Loucy (cell line): Measurements from ENCODE around the gene DNAJB6.

Experiments
- H2AFZ ChIP-seq: fragments of 200-600 bp; sonication (generic); 2 replicates; pipeline ENCODE4 v1.6.0; 2016; ENCODE audit warnings: antibody characterized with exemption, mild to moderate bottlenecking, low read length, moderate library complexity
- H3F3A ChIP-seq: fragments of 200-600 bp; 2 replicates; pipeline ENCODE4 v1.6.0; 2016; ENCODE audit warnings: antibody characterized with exemption, low read depth, mild to moderate bottlenecking
- H3K27me3 ChIP-seq: fragments of 200-600 bp; sonication (generic); 2 replicates; pipeline ENCODE4 v1.6.1; 2014; ENCODE audit warnings: low read length, mild to moderate bottlenecking; ENCODE audit not compliant: insufficient read depth, poor library complexity, severe bottlenecking
- H3K36me3 ChIP-seq: fragments of 200-600 bp; sonication (generic); 2 replicates; pipeline ENCODE4 v1.6.1; 2016; ENCODE audit warnings: low read length; ENCODE audit not compliant: insufficient read depth
- H3K4me1 ChIP-seq: fragments of 200-600 bp; sonication (generic); 2 replicates; pipeline ENCODE4 v1.5.1; 2014; ENCODE audit warnings: low read length, mild to moderate bottlenecking; ENCODE audit not compliant: insufficient read depth, poor library complexity, severe bottlenecking
- H3K4me2 ChIP-seq: fragments of 200-600 bp; sonication (generic); 2 replicates; pipeline ENCODE4 v1.6.0; 2014; ENCODE audit warnings: antibody characterized with exemption, low read length, low read depth, mild to moderate bottlenecking; ENCODE audit not compliant: poor library complexity, severe bottlenecking
- H3K4me3 ChIP-seq: fragments of 200-600 bp; sonication (generic); 2 replicates; pipeline ENCODE4 v1.5.1; 2014; ENCODE audit warnings: low read length, mild to moderate bottlenecking, mixed read lengths; ENCODE audit not compliant: poor library complexity, severe bottlenecking
- H3K79me2 ChIP-seq: fragments of 200-600 bp; sonication (generic); 2 replicates; pipeline ENCODE4 v1.6.1; 2014; ENCODE audit warnings: low read length; ENCODE audit not compliant: insufficient read depth
- H3K9ac ChIP-seq: fragments of 200-600 bp; sonication (generic); 2 replicates; pipeline ENCODE4 v1.6.0; 2014; ENCODE audit warnings: mild to moderate bottlenecking, low read depth, low read length, moderate library complexity; ENCODE audit not compliant: poor library complexity, severe bottlenecking
- H3K9me2 ChIP-seq: fragments of 200-600 bp; sonication (generic); replicated peaks from 2 replicates; pipeline ENCODE4 v1.6.1; 2016; ENCODE audit warnings: low read depth, low read length, mixed read lengths
- H3K9me3 ChIP-seq: fragments of 200-600 bp; sonication (generic); 2 replicates; pipeline ENCODE4 v1.6.1; 2014; ENCODE audit warnings: mild to moderate bottlenecking, antibody characterized with exemption, low read length, low read depth; ENCODE audit not compliant: insufficient read depth
- H4K20me1 ChIP-seq: fragments of 200-600 bp; sonication (generic); 2 replicates; pipeline ENCODE4 v1.6.0; 2014; ENCODE audit warnings: antibody characterized with exemption, low read length, mild to moderate bottlenecking; ENCODE audit not compliant: insufficient read depth, poor library complexity, severe bottlenecking
- EZH2phosphoT487 ChIP-seq: fragments of 200-600 bp; IDR thresholded peaks from 2 replicates; pipeline ENCODE4 v1.6.1; 2018; ENCODE audit warnings: antibody characterized with exemption, mild to moderate bottlenecking, moderate library complexity, borderline replicate concordance
- TF ChIP-seq, protein P1 (sequence below): fragments of 200-600 bp; sonication (generic); conservative IDR thresholded peaks from 2 replicates; pipeline ENCODE4 v1.5.1; 2014; ENCODE audit warnings: mild to moderate bottlenecking, antibody characterized with exemption, low read length

DNAJB6 gene

DNA sequence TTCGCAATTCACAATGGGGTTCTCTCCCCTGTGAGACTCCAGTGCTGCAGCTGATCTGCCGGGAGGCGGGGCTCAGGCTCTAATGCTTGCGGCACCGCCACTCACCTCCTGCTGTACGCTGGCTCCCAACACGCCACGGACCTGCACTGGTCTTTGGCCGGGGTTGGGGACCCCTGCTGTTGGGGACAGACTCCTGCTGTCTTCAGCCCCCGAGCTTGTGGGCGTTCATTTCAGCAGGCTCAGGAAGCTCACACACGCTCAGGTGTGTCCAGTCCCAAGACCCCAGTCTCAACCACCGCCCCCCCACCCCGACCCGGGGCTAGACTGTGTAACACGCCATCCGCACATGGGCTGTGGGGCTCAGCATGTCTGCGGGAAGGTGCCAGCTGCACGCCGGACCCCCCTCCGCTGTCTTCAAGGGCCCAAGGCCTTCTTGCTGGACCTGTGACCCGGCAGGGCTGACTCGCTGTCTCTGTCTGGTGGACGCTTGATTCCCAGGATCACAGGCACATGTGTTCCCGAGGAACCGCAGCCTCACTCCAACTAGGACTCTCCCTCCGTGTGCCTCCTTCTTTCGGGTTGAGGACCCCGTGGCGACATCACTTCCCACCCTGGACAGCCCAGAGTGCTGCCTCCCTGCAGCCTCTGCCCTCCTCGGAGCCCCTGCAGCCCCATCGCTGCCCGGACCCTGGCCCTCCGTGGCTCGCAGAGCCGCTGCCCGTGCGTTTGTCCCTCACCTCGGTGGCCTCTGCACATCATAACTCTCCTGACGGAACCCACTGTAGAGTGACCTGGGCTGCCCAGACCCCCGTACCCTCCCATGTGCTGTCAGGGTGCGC lies 106.4 kb downstream of the DNAJB6 start:
- Histone ChIP-seq H2AFZ (no peak overlapping the region), H3K4me2 (no peak overlapping the region), H3K9me2 (no peaks in the 10 kb centered on the region), H3K27me3 (no peaks in the 10 kb centered on the region), H3K4me3 (no peak overlapping the region), H3K9ac (no peak overlapping the region), H4K20me1 (no peaks in the 10 kb centered on the region), H3K4me1 (no peaks in the 10 kb centered on the region), H3F3A (no peaks in the 10 kb centered on the region), H3K9me3 (peaks cover 8% of the 10 kb centered on the region; the same call in 1 of the 2 replicates), H3K36me3 (no peaks in the 10 kb centered on the region), H3K79me2 (no peaks in the 10 kb centered on the region)
- TF ChIP-seq EZH2phosphoT487: no peak
- TF ChIP-seq, protein P1, sequence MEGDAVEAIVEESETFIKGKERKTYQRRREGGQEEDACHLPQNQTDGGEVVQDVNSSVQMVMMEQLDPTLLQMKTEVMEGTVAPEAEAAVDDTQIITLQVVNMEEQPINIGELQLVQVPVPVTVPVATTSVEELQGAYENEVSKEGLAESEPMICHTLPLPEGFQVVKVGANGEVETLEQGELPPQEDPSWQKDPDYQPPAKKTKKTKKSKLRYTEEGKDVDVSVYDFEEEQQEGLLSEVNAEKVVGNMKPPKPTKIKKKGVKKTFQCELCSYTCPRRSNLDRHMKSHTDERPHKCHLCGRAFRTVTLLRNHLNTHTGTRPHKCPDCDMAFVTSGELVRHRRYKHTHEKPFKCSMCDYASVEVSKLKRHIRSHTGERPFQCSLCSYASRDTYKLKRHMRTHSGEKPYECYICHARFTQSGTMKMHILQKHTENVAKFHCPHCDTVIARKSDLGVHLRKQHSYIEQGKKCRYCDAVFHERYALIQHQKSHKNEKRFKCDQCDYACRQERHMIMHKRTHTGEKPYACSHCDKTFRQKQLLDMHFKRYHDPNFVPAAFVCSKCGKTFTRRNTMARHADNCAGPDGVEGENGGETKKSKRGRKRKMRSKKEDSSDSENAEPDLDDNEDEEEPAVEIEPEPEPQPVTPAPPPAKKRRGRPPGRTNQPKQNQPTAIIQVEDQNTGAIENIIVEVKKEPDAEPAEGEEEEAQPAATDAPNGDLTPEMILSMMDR: no peak

DNA sequence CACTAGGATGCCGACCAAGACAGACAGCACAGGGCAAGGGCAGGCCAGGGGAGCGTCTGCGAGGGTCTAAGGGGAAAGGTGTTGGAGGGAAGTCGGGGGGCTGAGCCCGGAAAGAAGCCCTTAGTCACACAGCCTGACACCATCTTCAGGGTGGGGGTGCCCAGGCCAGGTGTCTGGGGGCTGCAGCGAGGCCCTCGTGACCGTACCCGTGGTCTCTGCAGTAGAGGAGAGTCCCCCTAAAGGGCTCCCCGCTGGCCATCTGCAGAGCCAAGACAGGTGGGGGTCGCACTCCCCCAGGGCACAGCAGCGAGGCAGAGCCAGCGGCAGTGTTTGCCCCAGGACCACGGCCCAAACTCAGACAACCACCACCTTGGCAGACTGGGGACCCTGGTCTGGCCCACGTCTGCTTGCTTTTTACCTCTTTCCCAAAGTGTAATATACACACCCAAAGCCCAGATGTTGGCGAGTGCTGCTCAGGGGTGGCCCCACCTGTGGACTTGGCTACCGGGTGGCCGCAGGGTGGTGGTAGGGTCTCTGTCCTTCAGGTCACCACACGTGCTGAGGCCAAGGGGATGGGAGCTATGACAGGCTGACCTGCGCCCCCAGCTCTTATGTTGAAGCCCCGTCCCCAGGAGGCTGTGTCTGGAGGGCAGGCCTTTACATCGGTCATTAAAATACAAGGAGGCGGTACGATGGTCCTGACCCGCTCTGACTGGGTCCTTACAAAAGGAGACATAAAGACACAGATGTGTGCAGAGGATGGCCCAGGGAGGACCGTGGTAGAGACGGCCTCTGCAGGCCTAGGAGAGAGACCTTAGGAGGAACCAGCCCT lies 107.4 kb downstream of the DNAJB6 start:
- TF ChIP-seq EZH2phosphoT487: no peak
- TF ChIP-seq, protein P1: no peak
- no peaks in the 10 kb centered on the region for H3K27me3 ChIP-seq
- no peaks in the 10 kb centered on the region for H4K20me1 ChIP-seq
- H3K36me3 ChIP-seq: no peaks in the 10 kb centered on the region
- no peak overlapping the region for H3K9ac ChIP-seq
- no peaks in the 10 kb centered on the region for H3K4me1 ChIP-seq
- no peaks in the 10 kb centered on the region for H3K9me2 ChIP-seq
- H3F3A ChIP-seq: no peaks in the 10 kb centered on the region
- H2AFZ ChIP-seq: no peak overlapping the region
- no peak overlapping the region for H3K4me2 ChIP-seq
- peaks cover 8% of the 10 kb centered on the region; the same call in 1 of the 2 replicates for H3K9me3 ChIP-seq
- no peak overlapping the region for H3K4me3 ChIP-seq
- no peaks in the 10 kb centered on the region for H3K79me2 ChIP-seq

DNA sequence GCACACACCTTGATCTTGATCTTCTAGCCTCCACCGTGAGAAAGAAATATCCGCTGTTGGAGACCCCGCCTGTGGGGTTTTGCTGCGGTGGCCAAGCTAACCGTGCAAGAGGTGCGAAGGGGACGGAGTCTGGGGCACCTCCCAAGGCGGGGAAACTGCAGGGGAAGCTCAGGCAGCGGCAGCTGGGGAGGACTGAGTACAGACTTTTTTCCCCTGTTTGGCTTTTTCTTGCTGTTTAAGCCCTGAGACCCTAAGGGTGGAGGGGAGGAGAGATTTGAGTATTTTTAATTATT lies 108.0 kb downstream of the DNAJB6 start:
- peaks cover 8% of the 10 kb centered on the region; the same call in 1 of the 2 replicates for H3K9me3 ChIP-seq
- TF ChIP-seq EZH2phosphoT487: no peak
- TF ChIP-seq, protein P1: no peak
- no peak overlapping the region for H2AFZ ChIP-seq
- H3K9me2 ChIP-seq: no peaks in the 10 kb centered on the region
- H4K20me1 ChIP-seq: no peaks in the 10 kb centered on the region
- H3K79me2 ChIP-seq: no peaks in the 10 kb centered on the region
- H3K4me2 ChIP-seq: no peak overlapping the region
- no peaks in the 10 kb centered on the region for H3F3A ChIP-seq
- H3K27me3 ChIP-seq: no peaks in the 10 kb centered on the region
- H3K36me3 ChIP-seq: no peaks in the 10 kb centered on the region
- no peaks in the 10 kb centered on the region for H3K4me1 ChIP-seq
- no peak overlapping the region for H3K4me3 ChIP-seq
- no peak overlapping the region for H3K9ac ChIP-seq
